Dermis blood vessel endothelial cell (primary cell): ENCODE results near the gene KSR1. TPM values are rescaled to one million over a fixed set of nuclear protein-coding genes. Genes with fewer than 3 reads are reported as not detected.
"Not testable (repeated sequence)": the region's sequence is repeated elsewhere in the genome, so short reads cannot be mapped to it uniquely, and the experiment has no call there.

Experiments used
- DNase-seq: peaks from one replicate; pipeline ENCODE4 v3.0.0; 2010
- total RNA-seq: library from RNA; depleted of rRNA; stranded (reverse); fragments of >200 nt; gene quantifications from 2 replicates; pipeline ENCODE4 v1.2.3, GENCODE V29; 2014

KSR1 gene
- total RNA-seq, 1 donor from 2014 or later = 33.4 TPM

GRCh38 chr17:27640790-27641189 lies 184.5 kb downstream of the KSR1 start:
- no peak for DNase-seq

DNA sequence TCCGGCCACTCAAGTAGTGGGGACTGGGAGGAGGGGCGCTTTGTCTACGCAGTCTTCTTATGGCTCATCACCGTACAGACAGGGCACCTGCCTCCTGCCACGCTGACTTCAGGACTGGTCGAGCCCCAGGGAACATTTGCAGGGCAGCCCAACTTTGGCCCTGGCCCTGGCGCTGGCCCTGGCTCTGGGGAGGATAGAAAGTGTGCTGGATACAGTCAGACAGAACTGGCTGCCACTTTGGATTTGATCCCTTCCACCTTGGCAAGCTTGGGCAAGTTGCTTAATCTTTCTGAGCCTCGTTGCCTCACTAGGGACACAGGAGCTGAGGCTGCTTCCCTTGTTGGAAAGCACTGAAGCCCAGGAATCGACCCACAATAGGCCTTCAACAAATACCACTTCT lies 188.3 kb downstream of the KSR1 start:
- DNase-seq = no peak

DNA sequence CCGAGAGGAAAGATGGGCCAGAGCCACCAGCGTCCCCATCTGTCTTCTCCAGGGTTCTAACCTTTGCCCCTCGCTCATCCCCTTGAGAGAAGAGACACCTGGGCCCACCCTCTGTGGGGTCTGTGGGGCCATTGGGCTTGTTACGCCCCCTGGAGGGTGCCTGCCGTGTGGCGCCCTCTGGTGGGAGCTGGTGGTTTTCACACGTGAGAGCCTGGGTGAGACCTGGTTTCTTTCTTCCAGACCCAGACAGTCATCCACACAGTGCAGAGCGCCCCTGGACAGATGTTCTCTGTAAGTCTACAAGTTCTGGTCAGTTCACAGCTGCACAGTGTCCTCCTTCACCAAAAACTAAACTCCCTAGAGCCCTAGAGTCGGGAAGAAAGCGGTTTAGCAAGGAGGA lies 189.4 kb downstream of the KSR1 start:
- not testable (repeated sequence) for DNase-seq

- DNase-seq = no peak
Observed at GRCh38 chr17:27646232-27646631, 190.0 kb downstream of the KSR1 start.

DNA sequence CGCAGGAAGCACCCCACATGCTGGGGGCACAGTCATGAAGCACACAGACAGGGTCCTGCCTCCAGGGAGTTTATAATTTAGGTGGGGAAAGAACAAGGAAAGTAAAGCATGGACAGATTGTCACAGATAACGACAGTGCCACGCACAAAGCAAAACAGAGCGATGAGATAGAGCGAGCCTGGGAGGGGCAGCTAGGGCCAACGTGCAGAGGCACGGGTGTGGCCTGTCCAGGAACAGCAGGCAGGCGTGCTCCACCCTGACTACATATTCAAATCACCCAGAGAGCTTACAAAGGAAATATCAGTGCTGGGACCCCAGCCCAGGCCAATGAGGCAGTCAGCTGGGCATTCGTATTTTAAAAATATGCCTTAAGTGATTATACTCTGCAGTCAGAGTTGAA lies 191.5 kb downstream of the KSR1 start:
- no peak for DNase-seq

- not testable (repeated sequence) for DNase-seq
Observed at GRCh38 chr17:27649111-27649571, 192.9 kb downstream of the KSR1 start.

DNA sequence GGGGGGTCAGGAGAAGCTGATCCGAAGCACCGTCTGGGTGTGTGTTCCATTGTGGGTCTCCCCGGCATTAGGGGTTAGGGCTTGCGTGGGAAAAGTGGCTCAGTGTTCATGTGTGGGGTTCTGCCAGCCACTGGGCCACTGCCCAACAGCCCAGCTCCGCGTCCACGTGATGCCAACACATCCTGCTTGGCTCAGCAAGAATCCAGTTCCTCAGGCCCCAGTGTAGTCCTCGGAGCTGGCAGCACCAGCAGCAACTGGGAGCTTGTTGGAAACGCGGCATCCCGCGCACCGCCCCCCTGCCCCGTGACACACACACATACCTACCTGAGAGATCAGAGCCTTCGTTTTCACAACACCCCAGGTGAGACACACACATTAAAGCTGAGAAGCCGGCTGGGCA lies 193.7 kb downstream of the KSR1 start:
- no peak for DNase-seq

GRCh38 chr17:27650836-27651235 lies 194.6 kb downstream of the KSR1 start:
- DNase-seq = no peak

- peak; percentile 70 for DNase-seq
Observed at GRCh38 chr17:27651411-27652345, 195.4 kb downstream of the KSR1 start.

GRCh38 chr17:27653449-27653971 lies 197.3 kb downstream of the KSR1 start:
- not testable (repeated sequence) for DNase-seq

GRCh38 chr17:27654136-27654535 lies 197.9 kb downstream of the KSR1 start:
- no peak for DNase-seq

GRCh38 chr17:27654654-27655524 lies 198.6 kb downstream of the KSR1 start:
- DNase-seq = peak; percentile 77

- not testable (repeated sequence) for DNase-seq
Observed at GRCh38 chr17:27655525-27656111, 199.4 kb downstream of the KSR1 start.

DNA sequence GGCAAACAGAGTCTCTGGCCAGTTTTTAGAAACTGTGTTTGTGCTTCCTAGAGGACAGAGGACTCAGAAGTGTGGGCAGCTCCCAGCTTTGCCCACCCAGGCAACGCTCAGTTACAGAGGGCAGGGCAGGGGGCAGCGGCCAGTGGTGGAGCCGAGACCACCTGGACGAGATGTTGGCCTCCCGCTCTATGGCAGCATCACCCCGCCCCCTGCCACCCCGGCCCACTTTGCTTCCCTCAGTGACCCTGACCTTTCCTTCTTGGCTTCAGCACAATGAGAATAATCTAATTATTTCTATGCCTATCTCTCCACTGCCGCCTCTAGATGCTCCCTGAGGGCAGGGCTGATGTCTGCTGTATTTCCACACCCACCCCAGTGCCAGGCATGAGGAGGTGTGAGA lies 200.4 kb downstream of the KSR1 start:
- DNase-seq = not testable (repeated sequence)

DNA sequence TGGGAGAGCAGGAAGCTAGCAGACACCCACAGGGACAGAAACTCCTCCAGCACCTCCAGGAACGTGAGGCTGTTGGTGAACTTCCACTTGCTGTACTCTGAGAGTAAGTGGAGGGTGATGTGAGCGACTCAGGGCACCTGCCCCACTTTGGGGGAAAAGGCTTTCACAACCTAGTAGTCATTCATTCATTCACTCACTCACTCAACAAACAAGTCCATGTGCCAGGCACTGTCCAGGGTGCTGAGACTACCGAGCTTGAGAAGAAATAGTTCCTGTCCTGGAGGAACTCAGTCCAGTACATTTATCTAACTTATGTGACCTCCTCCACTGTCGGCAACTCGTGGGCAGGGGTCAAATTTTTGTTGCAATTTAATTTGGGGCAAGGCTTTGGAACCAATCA lies 201.4 kb downstream of the KSR1 start:
- peak; percentile 44 for DNase-seq

DNA sequence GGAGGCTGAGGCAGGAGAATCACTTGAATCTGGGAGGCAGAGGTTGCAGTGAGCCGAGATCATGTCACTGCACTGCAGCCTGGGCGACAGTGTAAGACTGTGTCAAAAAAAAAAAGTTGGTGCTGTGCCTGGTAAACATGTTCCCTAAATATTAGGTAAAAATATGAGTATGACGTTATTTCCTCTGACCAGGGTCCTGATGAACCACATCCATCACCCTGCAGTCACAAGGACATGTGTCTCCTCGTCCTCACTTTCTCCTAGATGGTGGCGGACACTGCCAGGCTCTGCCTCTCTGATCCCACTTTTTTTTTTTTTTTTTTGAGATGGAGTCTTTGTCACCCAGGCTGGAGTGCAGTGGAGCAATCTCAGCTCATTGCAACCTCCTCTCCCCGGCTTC lies 203.4 kb downstream of the KSR1 start:
- no peak for DNase-seq

DNA sequence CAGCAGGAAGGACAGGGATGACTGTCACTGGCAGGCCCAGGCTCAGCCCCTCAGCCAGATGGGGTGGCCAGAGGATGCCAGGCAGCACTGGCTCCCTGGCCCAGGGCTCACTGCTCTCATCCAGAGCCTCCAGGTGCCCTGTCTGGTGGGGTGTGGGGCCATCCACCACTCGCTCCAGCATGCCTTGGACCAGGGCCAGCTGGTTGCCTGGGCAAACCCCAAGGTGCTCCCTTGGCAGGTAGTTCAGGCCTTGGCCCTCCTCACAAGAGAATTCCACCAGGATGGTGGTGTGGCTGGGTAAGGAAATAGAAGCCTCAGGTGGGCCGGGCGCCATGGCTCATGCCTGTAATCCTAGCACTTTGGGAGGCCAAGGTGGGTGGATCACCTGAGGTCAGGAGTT lies 204.2 kb downstream of the KSR1 start:
- no peak for DNase-seq

GRCh38 chr17:27663936-27664605 lies 207.8 kb downstream of the KSR1 start:
- no peak for DNase-seq

GRCh38 chr17:27664606-27664965 lies 208.3 kb downstream of the KSR1 start:
- no peak for DNase-seq

DNA sequence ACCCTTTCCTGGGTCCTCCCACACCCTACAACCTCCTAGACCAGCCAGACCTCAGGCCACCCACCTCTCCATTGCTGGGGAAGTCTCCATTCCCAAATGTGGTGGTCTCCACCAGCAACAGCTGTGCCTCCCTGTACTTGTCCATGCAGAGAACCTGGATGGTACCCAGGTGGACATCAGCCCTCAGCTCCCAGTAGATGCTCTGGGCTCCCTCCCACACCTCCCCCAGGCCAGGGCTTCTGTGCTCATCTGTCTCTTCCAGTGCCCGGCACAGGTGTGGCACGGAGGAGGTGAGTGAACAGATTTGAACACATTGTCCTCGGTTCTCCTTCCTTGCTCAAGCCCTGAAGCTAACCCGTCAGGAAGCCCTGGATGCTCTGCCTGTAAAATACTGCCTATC lies 209.3 kb downstream of the KSR1 start:
- no peak for DNase-seq

GRCh38 chr17:27666270-27666669 lies 210.0 kb downstream of the KSR1 start:
- not testable (repeated sequence) for DNase-seq
